ENCODE data around the gene CD99L2.

DNA sequence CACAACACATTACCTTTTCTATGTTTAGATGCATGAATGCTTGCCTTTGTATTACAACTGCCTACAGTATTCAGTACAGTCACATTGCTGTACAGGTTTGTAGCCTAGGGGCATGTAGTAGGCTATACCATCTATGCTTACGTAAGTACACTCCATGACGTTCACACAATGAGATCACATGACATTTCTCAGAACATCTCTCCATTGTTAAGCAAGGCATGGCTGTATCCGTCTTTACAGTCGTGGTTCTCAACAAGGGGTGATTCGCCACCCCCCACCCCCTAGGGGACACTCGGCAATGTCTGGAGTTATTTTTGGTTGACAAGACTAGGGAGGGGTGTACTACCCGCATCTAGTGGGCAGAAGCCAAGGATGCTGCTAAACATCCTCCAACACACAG is 12.1 kb downstream of the CD99L2 start:
- TF ChIP-seq POLR2AphosphoS5 (IDR thresholded peaks at IDR 0.05; ENCODE audit: low read depth, low read length) (no peak), SIN3A (IDR thresholded peaks at IDR 0.05; ENCODE audit: borderline replicate concordance, insufficient read depth, low read length) (no peak), FOXP2 (optimal IDR thresholded peaks at IDR 0.05; ENCODE audit: borderline replicate concordance, extremely low read depth, extremely low read length, insufficient read depth) (no peak)
- TF ChIP-seq, protein P1, sequence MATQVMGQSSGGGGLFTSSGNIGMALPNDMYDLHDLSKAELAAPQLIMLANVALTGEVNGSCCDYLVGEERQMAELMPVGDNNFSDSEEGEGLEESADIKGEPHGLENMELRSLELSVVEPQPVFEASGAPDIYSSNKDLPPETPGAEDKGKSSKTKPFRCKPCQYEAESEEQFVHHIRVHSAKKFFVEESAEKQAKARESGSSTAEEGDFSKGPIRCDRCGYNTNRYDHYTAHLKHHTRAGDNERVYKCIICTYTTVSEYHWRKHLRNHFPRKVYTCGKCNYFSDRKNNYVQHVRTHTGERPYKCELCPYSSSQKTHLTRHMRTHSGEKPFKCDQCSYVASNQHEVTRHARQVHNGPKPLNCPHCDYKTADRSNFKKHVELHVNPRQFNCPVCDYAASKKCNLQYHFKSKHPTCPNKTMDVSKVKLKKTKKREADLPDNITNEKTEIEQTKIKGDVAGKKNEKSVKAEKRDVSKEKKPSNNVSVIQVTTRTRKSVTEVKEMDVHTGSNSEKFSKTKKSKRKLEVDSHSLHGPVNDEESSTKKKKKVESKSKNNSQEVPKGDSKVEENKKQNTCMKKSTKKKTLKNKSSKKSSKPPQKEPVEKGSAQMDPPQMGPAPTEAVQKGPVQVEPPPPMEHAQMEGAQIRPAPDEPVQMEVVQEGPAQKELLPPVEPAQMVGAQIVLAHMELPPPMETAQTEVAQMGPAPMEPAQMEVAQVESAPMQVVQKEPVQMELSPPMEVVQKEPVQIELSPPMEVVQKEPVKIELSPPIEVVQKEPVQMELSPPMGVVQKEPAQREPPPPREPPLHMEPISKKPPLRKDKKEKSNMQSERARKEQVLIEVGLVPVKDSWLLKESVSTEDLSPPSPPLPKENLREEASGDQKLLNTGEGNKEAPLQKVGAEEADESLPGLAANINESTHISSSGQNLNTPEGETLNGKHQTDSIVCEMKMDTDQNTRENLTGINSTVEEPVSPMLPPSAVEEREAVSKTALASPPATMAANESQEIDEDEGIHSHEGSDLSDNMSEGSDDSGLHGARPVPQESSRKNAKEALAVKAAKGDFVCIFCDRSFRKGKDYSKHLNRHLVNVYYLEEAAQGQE (IDR thresholded peaks at IDR 0.05; ENCODE audit: insufficient read depth in 1 of 2, low read depth in 2 of 2, low read length in 2 of 2): no peak
